Measurements from ENCODE around the gene STPG4. TPM values are rescaled to one million over a fixed set of nuclear protein-coding genes. Genes with fewer than 3 reads are reported as not detected.

The STPG4 gene
- polyA plus RNA-seq, 1 of the 3 experiments (the other 2 are of a cell fraction): 0.20 TPM

GRCh38 chr2:47172922-47173695 lies 18.0 kb upstream of the STPG4 start:
- Histone ChIP-seq H3K79me2 (ENCODE audit: insufficient read depth) (peaks cover 88% of the 10 kb centered on the region), H3K4me1 (ENCODE audit: control insufficient read depth in 1 of 2, insufficient read depth in 2 of 2, low read depth in 1 of 2, low read length in 1 of 2) (peaks cover 22 to 43% of the 10 kb centered on the region in 2 experiments; a peak in 3 of 4 replicates), H3K27ac (ENCODE audit: low read depth in 2 of 2, low read length in 1 of 2) (peak overlapping the region; percentile 98 to 100), H3K9me2 (no peaks in the 10 kb centered on the region), H3K4me3 (ENCODE audit: low read depth in 2 of 2, low read length in 1 of 2) (peak overlapping the region; percentile 100), H3K36me3 (replicated peaks in 1 of 2; ENCODE audit: control insufficient read depth in 1 of 2, insufficient read depth in 2 of 2, low read length in 1 of 2) (peaks cover 53 to 56% of the 10 kb centered on the region in 2 experiments), H3F3A (replicated peaks; ENCODE audit: insufficient read depth) (peaks cover 61% of the 10 kb centered on the region), H2AFZ (ENCODE audit: low read depth) (no peak overlapping the region), H3K27me3 (ENCODE audit: insufficient read depth) (no peaks in the 10 kb centered on the region), H4K20me1 (ENCODE audit: insufficient read depth) (peaks cover 73% of the 10 kb centered on the region), H3K9ac (peak overlapping the region; percentile 100), H3K9me3 (no peaks in the 10 kb centered on the region), H3K4me2 (peak overlapping the region; percentile 85)
- TF ChIP-seq YY1 (IDR thresholded peaks at IDR 0.05; ENCODE audit: low read depth) (no peak), REST (IDR thresholded peaks at IDR 0.05; ENCODE audit: low read depth, low read length) (no peak), FOSL2 (IDR thresholded peaks at IDR 0.05; ENCODE audit: borderline replicate concordance, low read depth) (peak; percentile 1; the same call in 1 of the 2 replicates), MXI1 (IDR thresholded peaks at IDR 0.05; ENCODE audit: low read depth, low read length) (0 out of 2 replicates have a peak, but pooled peaks have one; percentile 30), USF2 (IDR thresholded peaks at IDR 0.05; ENCODE audit: borderline replicate concordance, low read depth, low read length) (no peak), RXRA (IDR thresholded peaks at IDR 0.05; ENCODE audit: borderline replicate concordance, low read depth) (no peak), MAX (IDR thresholded peaks at IDR 0.05; ENCODE audit: low read depth) (no peak; the same call in 1 of the 2 replicates), IRF3 (IDR thresholded peaks at IDR 0.05; ENCODE audit: low read depth, low read length) (no peak), PBX3 (IDR thresholded peaks at IDR 0.05) (no peak), NRF1 (IDR thresholded peaks at IDR 0.05; ENCODE audit: low read depth, low read length) (no peak), NFIC (IDR thresholded peaks at IDR 0.05; ENCODE audit: borderline replicate concordance) (no peak)
- TF ChIP-seq, protein P1, sequence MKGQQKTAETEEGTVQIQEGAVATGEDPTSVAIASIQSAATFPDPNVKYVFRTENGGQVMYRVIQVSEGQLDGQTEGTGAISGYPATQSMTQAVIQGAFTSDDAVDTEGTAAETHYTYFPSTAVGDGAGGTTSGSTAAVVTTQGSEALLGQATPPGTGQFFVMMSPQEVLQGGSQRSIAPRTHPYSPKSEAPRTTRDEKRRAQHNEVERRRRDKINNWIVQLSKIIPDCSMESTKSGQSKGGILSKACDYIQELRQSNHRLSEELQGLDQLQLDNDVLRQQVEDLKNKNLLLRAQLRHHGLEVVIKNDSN (IDR thresholded peaks at IDR 0.05; ENCODE audit: borderline replicate concordance, low read depth): no peak
- TF ChIP-seq, protein P2, sequence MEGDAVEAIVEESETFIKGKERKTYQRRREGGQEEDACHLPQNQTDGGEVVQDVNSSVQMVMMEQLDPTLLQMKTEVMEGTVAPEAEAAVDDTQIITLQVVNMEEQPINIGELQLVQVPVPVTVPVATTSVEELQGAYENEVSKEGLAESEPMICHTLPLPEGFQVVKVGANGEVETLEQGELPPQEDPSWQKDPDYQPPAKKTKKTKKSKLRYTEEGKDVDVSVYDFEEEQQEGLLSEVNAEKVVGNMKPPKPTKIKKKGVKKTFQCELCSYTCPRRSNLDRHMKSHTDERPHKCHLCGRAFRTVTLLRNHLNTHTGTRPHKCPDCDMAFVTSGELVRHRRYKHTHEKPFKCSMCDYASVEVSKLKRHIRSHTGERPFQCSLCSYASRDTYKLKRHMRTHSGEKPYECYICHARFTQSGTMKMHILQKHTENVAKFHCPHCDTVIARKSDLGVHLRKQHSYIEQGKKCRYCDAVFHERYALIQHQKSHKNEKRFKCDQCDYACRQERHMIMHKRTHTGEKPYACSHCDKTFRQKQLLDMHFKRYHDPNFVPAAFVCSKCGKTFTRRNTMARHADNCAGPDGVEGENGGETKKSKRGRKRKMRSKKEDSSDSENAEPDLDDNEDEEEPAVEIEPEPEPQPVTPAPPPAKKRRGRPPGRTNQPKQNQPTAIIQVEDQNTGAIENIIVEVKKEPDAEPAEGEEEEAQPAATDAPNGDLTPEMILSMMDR (IDR thresholded peaks at IDR 0.05): no peak
- POLR2A ChIA-PET: interaction anchor here (0.6 to 2.1 kb wide), 18 partner anchors 17 to 189 kb away, joined by 3 to 8 read pairs (median 4); partner anchors contain the start of gene STPG4
- WGBS (ENCODE audit: low lambda C conversion rate): 9% methylated on average over 3 of the region's 3 CpGs
- CTCF ChIA-PET: interaction anchor here (0.9 to 2.8 kb wide), 15 partner anchors 9 to 215 kb away, joined by 3 to 12 read pairs (median 4); partner anchors contain the start of gene STPG4
- no peak for DNase-seq

Measured in SK-N-SH (cell line).